GM21381 (cell line): ENCODE data around the gene MEIS3.
A peak's percentile ranks its signal among the peaks of the same experiment; 100 is the strongest.

Experiments used
- ATAC-seq: cut with Tn5 transposase; IDR thresholded peaks from one replicate; pipeline ENCODE4 v1.9.1; 2021; ENCODE audit warnings: mild to moderate bottlenecking, moderate library complexity; ENCODE audit not compliant: unreplicated experiment

The MEIS3 gene

DNA sequence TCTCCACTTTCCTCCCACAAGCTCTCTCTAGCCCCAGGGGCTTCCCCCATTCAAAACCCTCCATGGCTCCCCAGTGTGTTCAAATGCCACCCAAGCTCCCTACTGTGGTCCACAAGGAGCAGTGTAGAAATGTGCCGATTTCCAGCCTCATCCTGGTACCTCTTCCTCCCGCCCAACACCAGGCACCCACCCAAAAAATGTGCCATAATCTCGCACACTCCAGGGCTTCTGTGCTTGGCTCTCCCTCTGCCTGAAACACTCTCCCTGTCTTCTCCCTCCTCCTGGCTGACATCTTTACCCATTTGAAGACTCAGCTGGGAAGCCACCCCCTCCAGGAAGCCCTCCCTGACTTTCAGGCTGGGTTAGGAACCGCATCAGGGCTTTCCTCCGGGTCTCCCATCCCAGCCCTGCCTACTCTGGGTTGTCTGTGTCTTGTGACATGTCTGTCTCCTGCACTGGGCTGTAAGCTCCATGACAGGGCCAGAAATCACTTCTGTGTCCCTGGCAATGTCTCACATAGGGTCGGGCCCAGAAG, 16.6 kb upstream of the MEIS3 start:
- ATAC-seq: no peak

DNA sequence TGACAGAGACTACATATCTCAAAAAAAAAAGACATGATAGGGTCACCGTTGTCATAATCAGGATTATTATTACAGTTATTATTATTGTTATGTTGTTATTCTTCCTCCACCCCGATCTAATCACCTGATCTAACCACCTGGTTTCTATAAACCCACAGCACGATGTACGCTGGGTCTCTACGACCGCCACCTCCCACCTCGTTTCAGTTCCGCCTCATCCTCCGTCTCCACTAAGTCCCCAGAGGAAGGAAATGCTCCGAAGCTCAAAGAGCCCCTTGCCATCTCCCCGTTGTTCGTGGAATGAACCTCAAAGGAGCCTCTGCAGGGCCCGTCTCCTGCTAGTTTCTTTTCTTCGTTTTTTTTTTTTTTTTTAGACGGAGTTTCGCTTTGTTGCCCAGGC, 15.9 kb upstream of the MEIS3 start:
- no peak for ATAC-seq

DNA sequence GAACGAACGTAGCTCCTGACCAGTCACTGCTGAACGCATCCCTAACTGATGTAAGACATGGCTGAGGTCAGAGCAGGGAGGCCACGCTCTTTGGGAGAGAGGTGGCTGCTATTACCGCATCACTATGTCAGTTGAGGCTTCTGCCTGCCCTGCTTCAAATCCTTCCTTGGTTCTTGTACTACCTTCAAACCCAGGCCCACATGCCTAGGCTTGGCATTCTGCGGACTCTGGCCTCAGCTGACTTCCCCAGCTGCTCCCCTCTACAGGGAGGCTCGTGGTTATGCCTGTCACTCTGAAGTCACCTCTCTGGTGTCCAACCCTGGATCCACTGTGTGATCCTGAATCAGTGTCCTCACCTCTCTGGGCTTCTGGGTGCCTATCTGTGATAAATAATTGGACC, 14.8 kb upstream of the MEIS3 start:
- no peak for ATAC-seq

DNA sequence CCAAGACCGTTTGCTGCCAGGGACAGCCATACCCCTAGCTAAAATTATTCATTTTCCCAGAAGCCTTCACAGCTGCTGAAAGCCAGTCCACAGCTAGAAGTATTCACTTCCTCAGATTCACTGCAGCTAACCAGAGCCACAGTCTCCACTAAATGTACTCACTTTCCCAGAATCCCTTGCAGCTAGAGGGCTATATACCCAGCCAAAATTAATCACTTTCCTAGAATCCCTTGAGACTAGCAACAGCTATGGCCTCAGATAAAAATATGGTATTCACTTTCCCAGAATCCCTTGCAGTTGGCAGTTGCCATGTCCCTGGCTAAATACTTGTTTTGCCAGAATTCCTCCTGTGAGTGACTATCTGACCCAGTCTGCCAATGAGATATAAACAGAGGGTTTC, 13.8 kb upstream of the MEIS3 start:
- no peak for ATAC-seq

DNA sequence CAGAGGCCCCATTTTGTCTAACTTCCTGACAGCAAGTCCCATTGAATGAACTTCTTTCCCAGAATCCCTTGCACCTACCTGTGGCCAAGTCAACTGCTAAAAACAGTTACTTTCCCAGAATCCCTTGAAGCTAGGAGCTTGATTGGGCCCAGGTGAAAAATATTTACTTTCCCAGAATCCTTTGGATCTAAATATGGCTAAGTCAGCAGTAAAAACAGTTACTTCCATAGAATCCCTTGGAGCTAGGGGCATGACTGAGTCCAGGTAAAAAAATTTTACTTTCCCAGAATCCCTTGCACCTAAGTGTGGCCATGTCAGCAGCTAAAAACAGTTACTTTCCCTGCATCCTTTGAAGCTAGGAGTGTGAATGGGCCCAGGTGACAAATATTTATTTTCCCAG, 13.2 kb upstream of the MEIS3 start:
- ATAC-seq: no peak

DNA sequence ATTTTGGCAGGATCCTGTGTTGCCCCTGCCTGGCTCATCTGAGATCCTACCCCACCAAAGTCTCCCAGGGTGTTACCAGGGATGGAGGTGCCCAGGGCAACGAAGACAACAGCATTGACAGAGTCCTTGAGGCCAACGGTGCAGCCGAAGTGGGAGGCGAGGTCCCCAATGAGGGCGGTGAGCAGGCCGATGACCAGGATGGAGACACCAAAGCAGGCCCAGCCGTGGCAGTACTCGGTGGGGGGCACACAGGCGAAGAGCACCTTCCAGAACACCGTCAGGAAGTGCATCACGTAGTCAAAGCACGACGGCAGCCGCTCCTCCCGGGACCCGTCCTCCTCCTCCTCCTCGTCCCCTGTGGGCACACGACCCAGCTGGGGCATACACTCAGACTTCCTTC, 12.8 kb upstream of the MEIS3 start:
- no peak for ATAC-seq

DNA sequence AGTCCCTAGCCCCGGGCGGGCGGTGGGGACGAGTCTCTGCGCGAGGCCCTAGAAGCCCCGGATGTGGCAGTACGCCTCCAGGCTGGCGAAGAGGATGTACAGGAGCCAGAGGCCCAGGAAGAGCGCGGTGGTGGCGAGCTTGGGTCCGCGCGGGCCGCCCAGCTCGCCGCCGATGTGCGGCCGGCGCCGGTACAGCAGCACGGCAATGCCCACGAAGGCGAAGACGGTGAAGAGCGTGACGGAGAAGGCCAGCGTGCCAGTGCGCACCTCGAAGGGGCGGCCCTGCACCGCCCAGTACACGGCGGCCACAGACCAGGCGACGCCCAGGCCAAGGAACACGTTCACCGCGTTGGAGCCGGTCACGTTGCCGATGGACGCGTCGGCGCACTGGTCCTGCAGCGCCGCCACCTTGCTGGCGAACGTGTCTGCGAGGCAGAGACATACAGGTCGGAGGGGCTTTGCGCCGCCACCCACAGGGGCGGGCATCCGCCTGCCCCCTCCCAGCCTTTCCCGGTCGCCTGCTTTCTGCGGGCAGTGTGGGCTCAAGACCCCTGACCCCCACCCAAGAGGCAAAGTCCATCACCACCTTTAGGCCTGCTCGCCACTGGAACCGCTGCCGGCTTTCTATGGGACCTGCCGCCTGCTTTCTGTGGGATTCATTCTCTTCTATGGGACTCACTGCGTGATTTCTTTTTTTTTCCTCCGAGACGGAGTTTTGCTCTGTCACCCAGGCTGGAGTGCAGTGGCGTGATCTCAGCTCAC, 10.9 kb upstream of the MEIS3 start:
- ATAC-seq: no peak

DNA sequence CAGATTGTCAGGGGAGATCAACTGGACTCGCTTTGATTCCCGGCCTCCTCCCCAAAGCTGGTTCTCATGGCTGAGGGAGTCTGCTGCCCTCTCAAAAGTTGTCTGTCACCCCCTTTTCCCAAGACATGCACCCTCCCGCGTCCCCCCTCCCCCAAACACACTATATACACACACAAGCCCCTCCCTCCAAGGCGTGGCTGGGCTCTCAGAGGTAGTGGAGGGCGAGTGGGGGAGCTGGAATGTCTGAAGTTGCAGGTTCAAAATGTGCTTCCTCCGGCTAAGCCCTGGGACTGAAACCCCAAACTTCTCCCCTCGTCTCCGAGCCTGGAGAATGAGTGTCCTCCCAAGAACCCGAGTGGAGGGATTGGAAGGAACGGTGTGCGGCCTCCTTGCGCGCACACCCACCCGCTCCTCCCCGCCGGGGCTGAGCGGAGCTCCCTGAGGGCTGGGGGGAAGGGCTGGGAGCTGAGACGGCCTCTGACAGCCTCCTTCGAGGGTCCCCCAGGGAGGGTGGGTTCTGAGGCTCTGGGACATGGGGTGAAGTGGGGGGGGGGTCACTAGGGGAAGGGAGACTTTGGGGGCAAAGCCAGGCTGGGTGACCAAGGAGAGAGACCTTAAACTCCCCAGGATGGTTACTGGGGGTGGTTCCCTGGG, 9.9 kb upstream of the MEIS3 start:
- no peak for ATAC-seq

DNA sequence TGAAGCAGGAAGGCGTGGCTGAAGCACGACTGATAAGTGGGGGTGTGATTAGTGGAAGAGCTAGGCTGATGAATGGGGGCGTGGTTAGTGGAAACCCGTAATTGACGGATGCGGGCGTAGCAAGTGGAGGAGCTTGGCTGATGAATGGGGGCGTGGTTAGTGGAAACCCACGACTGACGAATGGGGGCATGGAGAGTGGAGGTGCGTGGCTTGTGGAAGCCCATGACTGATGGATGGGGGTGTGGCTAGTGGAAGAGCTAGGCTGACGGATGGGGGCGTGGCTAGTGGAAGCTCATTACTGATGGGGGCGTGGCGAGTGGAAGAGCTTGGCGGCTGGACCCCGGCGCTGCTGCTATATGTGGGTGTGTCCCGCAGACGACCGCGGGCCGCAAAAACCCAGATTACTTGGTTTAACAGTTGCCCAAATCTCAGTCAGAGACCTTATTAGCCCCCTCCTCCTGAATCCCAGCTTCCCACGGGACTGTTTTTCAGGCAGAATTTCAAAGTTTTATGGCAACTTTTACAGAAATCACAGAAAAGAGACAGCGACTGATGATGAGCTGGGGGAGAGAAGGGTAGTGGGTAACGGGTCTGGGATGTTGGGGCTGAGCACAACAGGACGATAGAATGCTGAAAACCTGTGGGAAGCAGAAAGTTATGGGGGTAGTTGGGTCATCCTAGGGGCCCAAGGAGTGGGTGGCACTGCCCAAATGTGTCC, 9.0 kb upstream of the MEIS3 start:
- peak; percentile 46 for ATAC-seq

DNA sequence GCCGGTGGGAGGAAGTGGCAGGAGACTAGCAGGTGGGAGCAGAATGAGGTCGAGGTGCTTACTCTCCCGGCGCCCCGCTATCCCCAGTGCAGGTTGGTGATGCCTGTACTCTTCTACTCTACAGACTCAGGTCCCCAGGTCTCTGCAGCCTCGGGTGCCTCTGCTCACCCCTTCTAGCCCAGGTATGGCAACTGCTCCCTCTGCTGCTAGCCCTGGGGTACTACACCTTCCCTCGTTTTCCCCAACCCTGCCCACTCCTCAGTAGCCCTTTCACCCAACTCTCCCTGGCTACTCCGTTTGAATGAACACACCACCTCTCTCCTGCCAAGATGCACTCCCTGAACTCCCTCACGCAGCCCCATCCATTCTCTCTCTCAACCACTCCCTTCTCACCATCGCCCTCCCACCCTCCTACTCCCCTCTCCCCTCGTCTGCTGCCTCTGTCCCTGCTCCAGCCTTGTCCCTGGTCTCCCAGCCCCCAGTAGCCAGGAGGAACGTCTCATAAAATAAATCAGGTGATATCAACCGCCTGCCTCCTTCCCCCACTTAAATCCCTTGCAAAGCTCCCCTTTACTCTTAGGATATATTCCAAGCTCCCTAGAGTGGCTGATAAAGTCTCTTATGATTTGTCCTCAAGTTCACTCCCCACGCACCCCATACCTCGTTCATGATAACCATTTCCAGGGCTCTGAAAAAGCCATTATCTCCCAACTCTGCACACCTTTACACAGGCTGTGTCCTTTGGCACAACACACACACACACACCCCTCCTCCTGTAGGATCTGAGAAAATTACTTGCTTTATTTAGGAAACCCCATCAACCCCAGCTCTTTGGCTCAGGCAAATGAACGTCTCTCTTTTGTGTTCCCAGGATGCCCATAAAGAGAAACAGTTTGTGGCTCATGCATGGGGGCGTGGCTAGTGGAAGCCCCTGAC, 8.2 kb upstream of the MEIS3 start:
- ATAC-seq: peak; percentile 48

DNA sequence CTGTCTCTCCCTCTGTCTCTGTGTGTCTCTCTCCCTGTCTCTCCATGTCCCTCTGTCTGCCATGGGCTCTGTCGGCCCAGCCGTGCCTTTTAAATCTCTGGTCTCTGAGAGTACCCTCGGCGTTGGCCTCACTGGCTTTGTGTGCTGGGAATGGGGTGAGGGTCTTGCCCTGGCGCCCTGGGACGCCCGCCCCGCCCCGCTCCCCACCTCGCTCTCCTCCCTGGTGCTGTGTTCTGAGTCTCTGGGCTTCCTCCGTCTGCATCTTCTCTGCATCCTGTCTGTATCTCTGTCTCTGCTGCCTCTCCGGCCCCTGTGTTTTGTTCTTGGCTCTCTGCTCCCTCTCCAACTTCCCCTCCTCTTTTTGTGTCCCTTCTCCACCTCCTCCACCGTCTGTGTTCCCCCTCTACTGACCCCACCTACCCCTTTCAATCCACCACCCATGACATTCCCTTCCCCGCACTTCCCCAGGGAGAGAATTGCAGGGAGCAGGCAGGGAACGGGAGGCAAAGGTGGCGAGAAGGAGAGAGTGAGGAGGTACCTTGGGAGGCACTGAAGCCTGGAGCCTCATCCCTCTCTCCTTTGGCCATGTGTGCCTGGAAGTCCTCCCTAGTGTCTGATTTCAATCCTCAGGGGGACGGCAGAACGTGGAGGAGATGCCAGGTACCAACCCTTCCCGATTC, 4.0 kb upstream of the MEIS3 start:
- ATAC-seq: no peak

DNA sequence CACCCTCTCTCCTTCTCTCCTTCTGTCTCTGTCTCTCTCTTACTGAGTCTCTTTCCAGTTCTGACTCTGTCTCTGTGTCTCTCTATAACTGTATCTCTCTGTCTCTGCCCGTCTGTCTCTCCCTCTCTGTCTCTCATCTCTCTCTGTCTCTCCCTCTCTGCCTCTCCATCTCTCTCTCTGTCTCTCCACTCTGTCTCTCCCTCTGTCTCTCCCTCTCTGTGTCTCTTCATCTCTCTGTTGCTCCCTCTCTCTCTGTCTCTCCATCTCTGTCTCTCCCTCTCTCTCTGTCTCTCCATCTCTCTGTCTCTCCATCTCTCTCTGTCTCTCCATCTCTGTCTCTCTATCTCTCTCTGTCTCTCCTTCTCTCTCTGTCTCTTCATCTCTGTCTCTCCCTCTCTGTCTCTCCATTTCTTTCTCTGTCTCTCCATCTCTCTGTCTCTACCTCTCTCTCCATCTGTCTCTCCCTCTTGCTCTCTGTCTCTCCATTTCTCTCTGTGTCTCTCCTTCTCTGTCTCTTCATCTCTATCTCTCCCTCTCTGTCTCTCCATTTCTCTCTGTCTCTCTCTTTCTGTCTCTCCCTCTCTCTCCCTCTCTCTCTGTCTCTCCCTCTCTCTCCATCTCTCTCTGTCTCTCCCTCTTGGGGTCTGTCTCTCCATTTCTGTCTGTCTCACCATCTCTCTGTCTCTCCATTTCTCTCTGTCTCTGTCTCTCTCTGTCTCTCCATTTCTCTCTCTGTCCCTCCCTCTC, 3.3 kb upstream of the MEIS3 start:
- no peak for ATAC-seq

DNA sequence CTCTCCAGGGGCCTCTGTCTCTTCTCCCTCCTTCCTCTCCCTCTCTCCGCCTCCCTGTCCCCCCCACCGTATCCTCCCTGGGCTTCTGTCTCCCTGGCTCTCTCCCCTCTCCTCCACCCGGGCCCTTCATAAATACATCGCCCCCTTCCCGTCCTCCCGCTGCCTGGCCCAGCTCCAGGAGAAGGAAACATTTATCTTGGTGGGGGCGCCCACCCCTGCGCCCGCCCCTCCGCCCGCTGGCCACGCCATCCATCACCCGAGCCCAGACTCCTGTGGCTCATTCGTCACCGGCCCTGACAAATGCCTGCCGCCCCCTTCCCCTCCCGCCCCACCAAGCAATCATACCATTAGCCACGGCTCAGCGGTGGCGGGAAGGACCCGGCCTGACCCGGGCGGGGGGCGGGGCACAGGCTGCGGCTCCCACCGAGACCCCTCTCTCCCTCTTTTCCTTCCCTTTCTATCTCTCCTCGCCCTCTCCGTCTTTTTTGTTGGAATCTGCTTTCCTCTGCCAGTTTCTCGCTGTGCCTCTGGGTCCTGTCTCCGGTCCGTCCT, 2.6 kb upstream of the MEIS3 start:
- no peak for ATAC-seq

DNA sequence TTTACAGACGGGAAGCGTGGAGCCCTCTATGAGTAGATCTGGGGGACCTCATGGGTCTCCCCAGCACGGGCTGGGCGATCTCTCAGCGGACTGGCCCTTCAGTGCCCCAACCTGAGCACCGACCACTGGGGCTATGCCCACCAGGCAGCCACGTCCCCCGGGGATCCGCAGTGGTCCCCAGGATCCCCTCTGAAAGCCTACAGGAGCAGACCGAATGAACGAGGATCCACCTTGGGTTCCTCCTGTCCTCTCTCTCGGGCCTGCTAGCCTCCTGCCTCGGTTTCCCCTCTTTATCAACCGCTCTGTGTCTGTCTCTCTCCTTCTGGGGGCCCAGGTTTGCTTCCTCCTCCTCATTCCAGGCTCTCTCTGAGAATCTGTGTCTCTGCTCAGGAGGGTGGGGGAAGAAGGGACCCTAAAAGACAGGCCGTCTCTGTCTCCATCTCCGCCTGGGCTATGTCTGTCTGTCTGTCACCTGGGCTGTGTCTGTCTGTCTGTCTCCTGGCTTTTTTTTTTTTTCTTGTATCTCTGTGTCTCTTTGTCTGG, 2.0 kb upstream of the MEIS3 start:
- ATAC-seq: no peak

DNA sequence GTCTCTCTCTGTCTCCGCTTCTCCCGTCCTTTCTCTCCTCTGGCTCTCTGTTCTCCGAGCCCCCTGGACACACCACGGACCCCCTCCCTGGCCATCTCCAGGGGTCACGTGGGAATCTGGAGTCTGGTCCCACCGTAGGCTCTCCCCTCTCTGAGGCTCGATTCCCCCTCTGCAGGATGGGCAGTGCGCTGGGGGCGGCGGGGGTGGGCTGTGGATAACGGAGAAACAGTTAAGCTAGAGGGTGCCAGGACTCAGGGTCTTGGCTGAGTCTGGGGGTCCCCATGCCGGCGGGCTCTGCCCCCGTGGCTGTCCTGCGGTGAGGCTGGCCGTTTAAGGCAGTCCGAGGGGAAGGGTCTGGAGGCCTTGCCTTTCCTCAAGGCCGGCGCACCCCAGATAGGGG, 462 bp upstream of the MEIS3 start:
- no peak for ATAC-seq

DNA sequence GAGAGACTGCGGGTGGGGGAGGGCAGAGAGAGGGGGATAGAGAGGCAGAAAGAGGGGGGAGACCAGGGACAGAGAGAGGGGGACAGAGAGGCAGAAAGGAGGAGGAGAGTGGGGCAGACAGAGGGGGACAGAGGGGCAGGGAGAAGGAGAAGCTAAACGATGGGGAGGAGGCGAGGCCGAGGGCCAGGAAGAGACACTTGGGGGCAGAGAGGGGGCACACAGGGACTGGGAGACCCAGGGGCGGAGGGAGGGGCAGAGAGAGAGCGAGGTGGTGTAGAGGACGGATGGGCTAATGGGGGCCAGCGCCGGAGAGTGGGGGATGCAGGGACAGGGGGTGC, 666 bp downstream of the MEIS3 start:
- ATAC-seq: no peak

DNA sequence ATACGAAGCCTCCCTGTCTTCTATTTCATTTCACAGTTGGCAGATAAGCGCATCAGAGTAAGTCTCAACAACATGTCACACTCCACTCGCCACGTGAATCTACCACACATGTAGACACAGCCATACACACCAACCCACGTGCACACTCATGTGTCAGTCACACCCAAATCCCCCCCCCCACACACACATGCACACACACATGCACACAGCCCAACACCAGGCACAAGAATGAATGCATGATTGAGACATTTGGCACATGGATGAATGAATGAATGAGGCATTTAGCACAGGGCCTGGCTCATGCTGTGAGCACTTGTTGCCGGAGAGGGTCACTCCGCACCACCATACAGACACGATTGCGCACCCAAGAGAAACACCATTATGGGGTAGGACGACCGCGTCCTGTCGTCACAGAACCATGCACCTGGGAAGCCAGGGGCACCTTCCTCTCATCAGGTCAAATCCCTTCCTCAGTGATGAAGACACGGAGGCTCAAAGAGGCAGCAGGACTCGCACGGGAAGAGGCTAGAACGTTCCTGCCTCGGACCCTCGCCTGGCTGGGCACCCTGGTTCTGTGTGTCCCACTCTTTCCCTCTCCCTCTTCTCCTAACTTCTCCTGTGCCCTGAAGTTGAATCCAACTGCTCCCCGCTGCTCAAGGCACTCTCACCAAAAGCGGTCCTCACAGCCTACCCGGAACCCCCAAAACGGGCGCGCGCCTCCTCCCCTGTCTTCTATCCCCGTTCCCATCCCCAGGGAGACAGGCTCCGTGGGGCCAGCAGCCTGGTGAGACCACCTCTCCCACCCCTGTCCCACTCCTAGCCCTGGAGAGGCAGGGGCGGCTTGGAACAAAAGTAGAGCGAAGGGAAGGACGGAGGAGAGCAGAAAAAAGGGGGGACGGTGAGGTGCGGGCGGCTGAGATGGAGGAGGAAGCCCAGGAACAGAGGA, 1.3 kb downstream of the MEIS3 start:
- ATAC-seq: no peak
